ENCODE data around the gene IFI27L2.

DNA sequence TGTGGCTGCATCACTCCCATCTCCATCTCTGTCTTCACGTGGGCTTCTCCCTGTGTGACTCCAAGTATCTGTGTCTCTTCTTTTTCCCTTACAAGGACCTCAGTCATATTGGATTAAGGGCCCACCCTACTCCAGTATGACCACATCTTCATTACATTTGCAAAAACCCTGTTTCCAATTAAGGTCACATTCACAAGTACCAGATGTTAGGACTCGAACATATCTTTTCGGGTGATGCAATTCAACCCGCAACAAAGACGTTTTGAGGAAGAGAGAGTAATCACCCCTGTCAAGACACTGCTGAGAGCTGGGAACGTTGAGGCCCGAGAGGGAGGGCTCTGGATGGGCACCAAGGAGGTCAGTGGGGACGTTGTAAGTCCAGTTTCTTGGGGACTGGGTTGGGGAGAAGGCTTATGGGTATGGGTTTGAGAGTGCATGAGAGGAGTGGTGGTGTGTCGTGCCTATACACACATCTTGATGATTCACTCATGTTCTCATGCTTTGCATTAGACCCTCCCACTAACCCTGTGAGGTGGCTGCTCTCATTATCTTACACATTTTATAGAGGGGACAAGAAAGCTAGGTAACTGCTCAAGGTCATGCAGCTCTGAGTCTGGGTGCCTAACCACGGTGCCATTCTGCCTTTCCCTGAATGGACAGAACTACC lies 30.9 kb downstream of the IFI27L2 start:
- TF ChIP-seq, protein P1, sequence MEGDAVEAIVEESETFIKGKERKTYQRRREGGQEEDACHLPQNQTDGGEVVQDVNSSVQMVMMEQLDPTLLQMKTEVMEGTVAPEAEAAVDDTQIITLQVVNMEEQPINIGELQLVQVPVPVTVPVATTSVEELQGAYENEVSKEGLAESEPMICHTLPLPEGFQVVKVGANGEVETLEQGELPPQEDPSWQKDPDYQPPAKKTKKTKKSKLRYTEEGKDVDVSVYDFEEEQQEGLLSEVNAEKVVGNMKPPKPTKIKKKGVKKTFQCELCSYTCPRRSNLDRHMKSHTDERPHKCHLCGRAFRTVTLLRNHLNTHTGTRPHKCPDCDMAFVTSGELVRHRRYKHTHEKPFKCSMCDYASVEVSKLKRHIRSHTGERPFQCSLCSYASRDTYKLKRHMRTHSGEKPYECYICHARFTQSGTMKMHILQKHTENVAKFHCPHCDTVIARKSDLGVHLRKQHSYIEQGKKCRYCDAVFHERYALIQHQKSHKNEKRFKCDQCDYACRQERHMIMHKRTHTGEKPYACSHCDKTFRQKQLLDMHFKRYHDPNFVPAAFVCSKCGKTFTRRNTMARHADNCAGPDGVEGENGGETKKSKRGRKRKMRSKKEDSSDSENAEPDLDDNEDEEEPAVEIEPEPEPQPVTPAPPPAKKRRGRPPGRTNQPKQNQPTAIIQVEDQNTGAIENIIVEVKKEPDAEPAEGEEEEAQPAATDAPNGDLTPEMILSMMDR (IDR thresholded peaks at IDR 0.05): no peak
- TF ChIP-seq POLR2A (IDR thresholded peaks at IDR 0.05) (no peak), POLR2AphosphoS5 (IDR thresholded peaks at IDR 0.05) (no peak)

All from stomach (tissue), 4 donors.